H1 (cell line): Measurements from ENCODE around the gene SPATA22. TPM values are rescaled to one million over a fixed set of nuclear protein-coding genes. Genes with fewer than 3 reads are reported as not detected.

Experiments used
- E2F6 ChIP-seq: IDR thresholded peaks from 2 replicates; pipeline ENCODE4 v1.6.1; 2012; ENCODE audit warnings: inconsistent platforms
- JUND ChIP-seq: IDR thresholded peaks from 2 replicates; pipeline ENCODE4 v1.6.1; 2011; ENCODE audit warnings: mild to moderate bottlenecking, improper control_type of control experiment, low read length
- KDM4A ChIP-seq: IDR thresholded peaks from one replicate; pipeline ENCODE4 v1.7.1; 2012; ENCODE audit warnings: low read depth, mild to moderate bottlenecking, moderate library complexity, low read length, inconsistent platforms; ENCODE audit not compliant: severe bottlenecking
- MAFK ChIP-seq: IDR thresholded peaks from 2 replicates; pipeline ENCODE4 v1.6.1; 2012; ENCODE audit warnings: low read depth, mild to moderate bottlenecking, improper control_type of control experiment, low read length
- SP1 ChIP-seq: IDR thresholded peaks from 2 replicates; pipeline ENCODE4 v1.6.1; 2011; ENCODE audit warnings: low read depth, low read length
- polyA plus RNA-seq, 7 experiments: library from polyadenylated mRNA; depleted of rRNA in 3 of 7; stranded (reverse) in 5 of 7; unstranded in 2 of 7; fragments of >200 nt in 5 of 7; fragments of 200-250 nt in 2 of 7; gene quantifications; 1 replicate in 5 of 7; 2 replicates in 1 of 7; 4 replicates in 1 of 7; pipeline versions ENCODE4 v1.2.1 to v1.2.3, GENCODE V29; 2011 to 2013; ENCODE audit warnings: missing spikeins in 2 of 7, mixed read lengths in 2 of 7
- total RNA-seq: library from RNA; stranded (reverse); fragmentation: NEBNext Ultra II Directional; extraction: Animal tissue kit (Norgen Biotek cat#: 25700); gene quantifications from 2 replicates; pipeline ENCODE4 v1.2.1, GENCODE V29; 2021

SPATA22 gene
- total and polyA plus RNA-seq, 2 of the 8 experiments (the other 6 are each of a cell fraction or from before 2014, with no cell fraction given): 0.06 TPM; not detected in 1

GRCh38 chr17:3401786-3402185, 69.8 kb downstream of the SPATA22 start (continued):
- TF ChIP-seq E2F6: no peak
- no peak for TF ChIP-seq JUND
- no peak for TF ChIP-seq SP1
- TF ChIP-seq MAFK: no peak
- TF ChIP-seq KDM4A: no peak
